GM12865 (cell line): Measurements from ENCODE around the gene C5AR2.

Experiments used
- DNase-seq: peaks from one replicate; pipeline ENCODE4 v3.0.0; 2010; ENCODE audit warnings: low read depth
- H3K4me3 ChIP-seq: 2 replicates; pipeline ENCODE4 v1.5.1; 2011; ENCODE audit warnings: mild to moderate bottlenecking, low read depth, low read length, control low read depth
- CTCF ChIP-seq: IDR thresholded peaks from 2 replicates; pipeline ENCODE4 v1.5.1; 2011; ENCODE audit warnings: low read length, control low read depth, low read depth, inconsistent platforms; ENCODE audit not compliant: insufficient read depth; ENCODE audit errors: missing control alignments

C5AR2 gene

GRCh38 chr19:47305309-47305751 lies 26.6 kb upstream of the C5AR2 start:
- DNase-seq, result peak; percentile 75
- H3K4me3 ChIP-seq, result no peak overlapping the region
- peak; percentile 99 for TF ChIP-seq CTCF

- H3K4me3 ChIP-seq, result no peak overlapping the region
- no peak for TF ChIP-seq CTCF
- no peak for DNase-seq
Observed at GRCh38 chr19:47306303-47306702, 25.7 kb upstream of the C5AR2 start.

GRCh38 chr19:47309038-47309437 lies 22.9 kb upstream of the C5AR2 start:
- DNase-seq, result no peak
- TF ChIP-seq CTCF, result no peak
- H3K4me3 ChIP-seq, result no peak overlapping the region

GRCh38 chr19:47309608-47310007 lies 22.4 kb upstream of the C5AR2 start, which contains the start of gene C5AR1:
C5AR1 (plus strand) TSS chr19:47309861; CDS start chr19:47309896, 35 bp downstream.
- TF ChIP-seq CTCF, result no peak
- peak; percentile 37 for DNase-seq
- no peak within 1 kb of the TSS for H3K4me3 ChIP-seq

- no peak overlapping the region for H3K4me3 ChIP-seq
- TF ChIP-seq CTCF, result no peak
- DNase-seq, result no peak
Observed at GRCh38 chr19:47310323-47310722, 21.7 kb upstream of the C5AR2 start.

- DNase-seq, result no peak
- no peak for TF ChIP-seq CTCF
- H3K4me3 ChIP-seq, result no peak overlapping the region
Observed at GRCh38 chr19:47310819-47311218, 21.2 kb upstream of the C5AR2 start.

GRCh38 chr19:47312366-47313006 lies 19.5 kb upstream of the C5AR2 start:
- no peak overlapping the region for H3K4me3 ChIP-seq
- no peak for TF ChIP-seq CTCF
- no peak for DNase-seq
